GM18511 (cell line): ENCODE results near the gene KCNA5.

Experiments
- ATAC-seq: cut with Tn5 transposase; IDR thresholded peaks from one replicate; pipeline ENCODE4 v1.9.1; 2021; ENCODE audit warnings: mild to moderate bottlenecking, moderate library complexity; ENCODE audit not compliant: unreplicated experiment

KCNA5 gene

GRCh38 chr12:5043589-5044419 is at the start of gene KCNA5:
TSS of gene KCNA5 (plus strand) at chr12:5043879. CDS start at chr12:5044148, 269 bp downstream.
- no peak for ATAC-seq

DNA sequence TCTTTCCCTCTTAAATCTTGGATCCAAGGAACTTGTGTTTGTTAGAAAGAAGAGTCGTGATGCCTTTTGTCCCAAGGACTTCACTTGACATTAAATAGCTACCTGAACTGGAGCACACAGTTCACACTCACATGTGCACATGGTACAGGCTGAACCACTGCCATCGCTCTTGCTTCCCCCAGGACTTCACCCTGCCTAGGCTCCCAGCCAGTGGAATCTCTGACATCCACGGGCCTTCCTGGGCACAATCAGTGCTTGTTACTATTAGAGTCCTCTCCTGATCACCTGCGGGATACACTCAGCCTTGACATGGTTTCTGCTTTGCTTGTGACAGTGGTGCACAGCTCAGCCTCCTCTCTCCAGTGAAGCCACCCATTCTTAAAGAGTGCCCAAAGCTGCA is 49.1 kb upstream of the KCNA5 start:
- no peak for ATAC-seq

- no peak for ATAC-seq
Measured at GRCh38 chr12:4996714-4997113, 47.0 kb upstream of the KCNA5 start.

DNA sequence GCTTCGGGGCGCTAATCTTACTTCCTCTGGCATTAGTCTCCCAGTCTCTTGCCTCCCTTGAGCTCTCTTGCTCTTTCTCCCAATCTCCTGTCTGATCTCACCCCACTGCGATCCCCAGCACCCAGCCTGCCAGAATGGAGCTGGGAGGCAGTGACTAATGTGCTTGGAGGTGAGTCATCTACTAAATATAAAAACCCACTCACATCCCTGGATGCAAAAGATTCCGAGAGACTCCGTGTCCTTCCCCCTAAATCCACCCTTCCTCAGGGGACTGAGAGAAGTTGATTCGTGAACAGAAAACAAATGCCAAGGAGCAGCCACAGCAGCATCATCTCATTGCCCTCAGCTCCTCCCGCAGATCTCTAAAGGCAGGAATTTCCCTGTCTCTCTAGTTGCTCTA is 45.7 kb upstream of the KCNA5 start:
- no peak for ATAC-seq

DNA sequence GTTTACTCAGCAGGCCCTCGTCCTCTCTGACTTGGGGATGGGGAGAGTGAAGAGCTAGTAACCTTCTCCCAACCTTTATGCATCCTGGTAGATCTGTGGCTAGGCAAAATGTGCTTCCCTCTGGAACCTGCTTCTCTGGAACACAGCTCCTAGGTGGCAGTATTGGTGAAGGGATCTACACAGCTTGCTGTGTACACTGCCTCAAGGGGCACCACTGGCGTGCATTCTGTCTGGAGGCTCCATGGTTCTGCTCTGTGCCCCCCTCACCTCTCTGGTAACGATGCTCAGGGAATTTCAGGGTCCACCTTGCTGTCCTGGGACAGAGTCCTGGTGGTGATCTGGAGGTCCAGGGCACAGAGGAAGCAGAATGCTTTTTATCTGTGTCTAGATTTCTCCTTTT is 43.5 kb upstream of the KCNA5 start:
- no peak for ATAC-seq

DNA sequence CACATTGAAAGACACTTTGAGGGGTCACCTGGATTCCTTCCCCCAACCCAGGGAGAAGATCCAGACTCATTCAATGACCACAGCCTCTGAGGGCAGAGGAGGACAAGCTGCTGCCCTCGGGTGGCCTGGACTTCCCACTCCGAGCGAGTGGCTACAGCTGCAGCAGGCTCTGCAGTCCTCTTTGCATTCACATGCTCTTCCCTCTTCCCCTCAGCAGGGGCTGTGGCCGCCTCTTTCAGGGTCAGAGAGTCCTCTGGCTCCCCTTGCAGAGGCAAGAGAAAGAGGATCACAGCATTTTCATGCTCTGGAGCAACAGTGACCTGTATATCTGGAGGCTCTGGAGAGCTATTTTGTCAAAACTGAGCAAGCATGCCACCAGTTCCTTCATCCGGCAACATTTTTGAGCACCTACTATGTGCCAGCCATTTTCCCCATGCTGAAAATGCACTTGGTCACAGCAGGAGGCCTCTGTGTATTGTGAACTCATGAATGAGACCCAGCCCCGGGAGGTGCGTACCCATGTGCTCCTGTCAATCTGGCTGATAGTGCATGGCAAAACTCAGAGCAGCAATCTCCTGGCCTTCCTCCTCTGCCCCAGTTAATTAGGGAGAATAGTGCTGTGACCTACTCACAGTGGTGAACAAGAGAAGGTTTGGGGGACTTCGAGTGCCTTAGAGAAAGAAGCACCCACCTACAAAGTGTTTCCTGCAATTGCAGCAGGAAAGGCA is 42.9 kb upstream of the KCNA5 start:
- no peak for ATAC-seq

DNA sequence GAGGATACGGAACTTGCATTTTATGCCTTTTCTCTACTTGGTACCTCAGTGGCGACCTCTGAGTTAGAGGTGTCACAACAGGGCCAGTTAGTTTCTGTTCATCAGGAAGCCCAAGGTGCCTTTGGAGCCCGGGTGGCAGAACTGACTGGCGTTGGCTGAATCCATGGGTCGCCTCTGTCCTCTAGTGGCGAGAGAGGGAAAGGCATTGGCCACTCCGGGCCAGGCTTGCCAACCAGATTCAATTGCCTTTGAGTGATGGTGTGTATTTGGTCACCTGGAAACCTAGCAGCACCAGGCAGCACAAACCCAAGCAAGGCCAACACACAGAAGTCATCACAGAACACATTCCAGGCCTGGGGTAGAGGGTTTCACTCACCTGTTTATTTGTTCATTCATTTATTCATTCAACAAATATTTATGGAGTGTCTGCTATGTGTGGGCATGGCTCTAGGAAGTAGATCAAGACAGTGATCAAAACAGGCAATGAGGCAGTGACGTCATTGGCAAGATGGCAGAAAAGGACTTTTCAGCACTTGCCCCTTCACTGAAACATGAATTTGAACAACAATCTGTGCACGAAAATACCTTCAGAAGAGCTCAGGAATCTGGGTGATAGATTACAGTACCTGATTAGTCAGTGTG is 40.5 kb upstream of the KCNA5 start:
- peak; percentile 74 for ATAC-seq

GRCh38 chr12:5008661-5009060 is 35.0 kb upstream of the KCNA5 start:
- no peak for ATAC-seq

GRCh38 chr12:5010151-5010550 is 33.5 kb upstream of the KCNA5 start:
- no peak for ATAC-seq

GRCh38 chr12:5012337-5012736 is 31.3 kb upstream of the KCNA5 start:
- no peak for ATAC-seq

GRCh38 chr12:5013266-5013730 is 30.4 kb upstream of the KCNA5 start:
- no peak for ATAC-seq

DNA sequence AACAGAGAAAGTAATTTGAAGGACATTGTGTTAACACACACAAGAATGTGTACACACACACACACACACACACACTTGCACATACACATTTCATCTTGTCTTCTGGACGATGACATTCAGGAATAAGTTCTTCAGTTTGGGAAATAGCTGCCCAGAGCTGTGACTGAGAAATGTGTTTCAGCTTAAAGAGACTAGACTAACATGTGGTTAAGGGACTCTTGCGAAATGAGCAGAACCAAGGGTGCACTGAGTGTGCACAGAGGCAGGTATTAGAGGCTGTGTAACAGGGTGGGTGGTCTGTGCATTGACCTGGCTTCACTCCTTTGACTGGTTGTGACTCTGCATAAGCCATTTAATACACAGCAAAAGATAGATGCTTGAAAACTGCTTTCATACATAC is 29.4 kb upstream of the KCNA5 start:
- no peak for ATAC-seq

DNA sequence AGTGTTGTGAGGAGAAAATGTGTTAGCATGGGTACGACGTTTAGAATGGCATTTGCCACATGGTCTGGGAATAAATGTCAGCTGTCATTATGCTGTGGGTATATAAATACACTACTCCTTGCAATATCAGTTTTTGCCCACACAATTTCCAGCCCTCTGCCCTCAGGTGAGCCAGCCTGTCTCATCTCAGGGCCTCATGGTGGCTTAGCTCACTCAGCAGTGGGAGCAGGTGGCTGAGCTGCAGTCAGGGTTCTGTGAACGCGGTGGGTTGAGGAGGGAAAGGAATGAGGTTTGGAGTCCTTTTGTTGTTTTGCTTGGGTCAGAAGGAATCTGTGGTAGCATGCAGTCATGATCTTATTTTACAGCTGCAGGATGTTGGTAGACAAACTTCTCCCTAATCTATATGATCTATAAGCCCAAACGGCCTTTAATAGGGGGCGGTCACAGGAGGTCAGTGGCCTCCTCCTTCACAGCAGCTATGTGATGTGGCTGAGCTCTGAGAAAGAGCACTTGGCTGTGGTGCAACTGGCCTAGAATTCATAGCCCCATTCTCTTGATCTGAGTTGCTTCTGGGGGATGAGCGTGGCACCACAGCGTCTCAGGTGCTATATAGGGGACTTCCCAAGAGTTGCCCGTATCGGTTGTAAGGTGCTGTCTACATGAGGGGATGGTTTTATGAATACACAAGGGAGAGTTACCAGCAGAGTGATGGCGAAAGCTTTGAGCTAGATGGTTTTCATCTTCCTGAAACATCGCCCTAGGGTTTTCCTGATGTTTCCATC is 27.8 kb upstream of the KCNA5 start:
- ATAC-seq: no peak

DNA sequence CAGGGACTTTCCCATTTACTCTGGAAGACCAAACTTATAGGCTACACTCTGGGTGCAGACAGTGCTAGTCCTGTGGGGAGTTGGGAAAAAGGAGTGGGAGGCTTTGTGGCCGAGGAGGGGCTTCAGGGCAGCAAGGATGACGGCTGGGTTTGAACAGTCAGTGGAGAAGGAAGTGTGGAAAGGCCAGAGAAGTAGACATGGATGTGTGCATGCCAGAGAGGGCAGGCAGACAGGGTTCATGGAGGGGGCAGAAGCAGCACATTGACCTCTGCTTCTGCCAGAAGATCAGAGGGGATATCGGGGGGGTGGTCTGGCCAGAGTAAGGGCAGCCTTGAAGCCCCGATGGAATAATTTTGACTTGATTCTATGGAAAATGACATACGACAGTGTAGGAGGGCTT is 27.2 kb upstream of the KCNA5 start:
- no peak for ATAC-seq

DNA sequence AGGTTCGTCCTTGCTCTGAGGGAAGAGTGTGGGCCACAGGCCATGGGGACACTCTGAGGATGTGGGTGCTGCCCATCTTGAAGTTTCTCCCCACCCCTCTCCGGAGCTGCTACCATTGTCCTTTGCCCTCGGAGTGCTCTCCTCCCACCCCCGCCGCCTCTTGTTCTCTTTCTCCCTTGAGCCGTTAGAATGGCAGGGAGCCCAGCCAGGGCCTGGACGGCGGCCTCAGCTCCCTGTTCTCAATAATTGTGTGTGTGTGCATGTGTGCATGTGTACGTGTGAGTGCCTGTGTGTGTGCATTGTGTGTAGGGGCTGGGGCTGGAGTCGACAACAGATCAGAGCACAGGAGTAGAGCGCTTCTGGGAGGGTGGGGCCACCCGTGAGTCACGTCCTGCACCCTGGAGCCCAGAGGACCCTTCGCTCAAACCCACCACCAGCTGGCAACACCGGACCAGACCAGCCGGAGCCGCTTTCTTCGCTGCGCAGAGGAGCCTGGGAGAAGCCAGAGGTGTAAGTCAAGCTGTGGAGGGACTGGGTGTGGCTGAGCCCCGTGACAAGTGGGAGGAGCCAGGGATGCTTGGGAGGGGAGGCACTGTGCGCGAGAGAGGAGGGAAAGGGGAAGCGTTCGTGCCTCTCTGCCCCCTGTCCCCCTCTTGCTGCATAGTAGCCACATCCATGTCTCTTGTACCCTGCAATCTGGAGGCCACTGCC is 25.9 kb upstream of the KCNA5 start:
- no peak for ATAC-seq

DNA sequence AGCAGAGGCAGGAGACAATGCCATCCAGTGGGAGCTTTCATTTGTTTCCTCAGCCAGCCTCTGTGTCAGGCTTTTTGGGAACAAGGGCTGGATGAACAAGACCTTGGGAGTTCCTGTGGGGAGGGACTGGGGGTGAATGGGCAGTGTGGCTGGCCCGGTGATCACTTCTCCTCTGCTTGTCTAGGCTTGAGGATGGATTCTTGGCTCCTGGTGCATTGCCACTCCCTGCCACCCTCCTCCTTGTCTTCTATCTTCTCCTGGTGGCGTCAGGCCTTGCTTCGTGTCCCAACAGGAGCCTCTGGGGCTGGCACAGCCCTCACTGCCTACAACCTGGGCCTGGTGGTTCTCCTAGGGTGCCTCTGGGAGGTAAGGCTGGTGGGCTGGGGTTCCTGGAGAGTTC is 25.0 kb upstream of the KCNA5 start:
- no peak for ATAC-seq

GRCh38 chr12:5022025-5022424 is 21.7 kb upstream of the KCNA5 start:
- ATAC-seq: no peak

DNA sequence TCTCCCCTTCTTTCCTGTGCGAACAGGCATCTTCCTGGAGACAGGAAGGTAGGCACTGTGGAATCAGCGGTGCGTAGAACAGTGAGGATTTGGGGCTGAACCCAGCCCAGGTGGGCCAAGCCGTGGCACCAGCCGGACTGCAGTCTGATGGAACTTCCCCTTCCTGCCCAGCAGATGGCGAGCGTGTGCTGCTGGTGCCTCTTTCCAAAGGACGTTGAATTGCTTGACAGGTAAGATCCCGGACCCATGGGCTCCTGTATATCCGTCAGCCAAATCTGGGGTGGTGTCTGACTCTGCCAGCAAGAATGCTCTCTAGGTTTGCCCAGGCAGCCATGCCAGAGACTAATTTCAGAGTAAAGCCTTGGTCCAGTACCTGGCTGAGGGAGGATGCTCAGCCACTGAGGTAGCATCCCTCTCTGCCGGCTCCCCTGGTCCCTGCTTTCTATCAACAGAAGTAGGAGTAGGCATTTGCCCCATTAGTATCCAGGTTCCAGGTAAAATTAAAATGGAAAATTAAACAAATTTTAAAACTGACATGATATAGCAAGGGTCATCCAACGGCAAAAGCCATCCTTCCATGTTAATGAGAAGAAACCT is 21.1 kb upstream of the KCNA5 start:
- no peak for ATAC-seq

GRCh38 chr12:5023842-5024241 is 19.8 kb upstream of the KCNA5 start:
- ATAC-seq: no peak

GRCh38 chr12:5026342-5026938 is 17.2 kb upstream of the KCNA5 start:
- no peak for ATAC-seq
